Activated B cell treated with CpG ODN at 0.5 μM for 24 hours (primary cell): ENCODE measurements around the gene ABHD17A. TPM values are rescaled to one million over a fixed set of nuclear protein-coding genes. Genes with fewer than 3 reads are reported as not detected.

Source experiments
- ATAC-seq: fragments of 200-7000 bp; cut with Tn5 transposase; one replicate; pipeline ENCODE4 v1.10.0; 2021; ENCODE audit warnings: low read depth, mild to moderate bottlenecking, moderate library complexity
- CTCF ChIA-PET: fragments of 350-600 bp; sonication (Branson Sonifier 250); formaldehyde crosslinking; loops from one replicate; lab custom pipeline; 2021; ENCODE audit warnings: antibody characterized with exemption; lab: Charles Lee
- POLR2A ChIA-PET: fragments of 350-600 bp; sonication (Branson Sonifier 250); formaldehyde crosslinking; loops from one replicate; lab custom pipeline; 2021; ENCODE audit warnings: antibody characterized with exemption; lab: Charles Lee
- DNase-seq: peaks from one replicate; pipeline ENCODE4 v3.0.0; 2022
- H3K27ac Mint-ChIP-seq: one replicate; pipeline ENCODE4 v1.8.0; 2020; ENCODE audit warnings: mixed read lengths
- H3K27me3 Mint-ChIP-seq: one replicate; pipeline ENCODE4 v1.8.0; 2021; ENCODE audit warnings: mixed read lengths
- H3K36me3 Mint-ChIP-seq: one replicate; pipeline ENCODE4 v1.8.0; 2021; ENCODE audit warnings: low read depth, mixed read lengths
- H3K4me1 Mint-ChIP-seq: one replicate; pipeline ENCODE4 v1.8.0; 2021; ENCODE audit warnings: mixed read lengths
- H3K4me3 Mint-ChIP-seq: one replicate; pipeline ENCODE4 v1.8.0; 2020; ENCODE audit warnings: mild to moderate bottlenecking, mixed read lengths
- H3K9me3 Mint-ChIP-seq: one replicate; pipeline ENCODE4 v1.8.0; 2020; ENCODE audit warnings: mixed read lengths
- CTCF ChIP-seq: fragments of 200-600 bp; IDR thresholded peaks from one replicate; pipeline ENCODE4 v1.8.0; 2022; ENCODE audit warnings: antibody characterized with exemption, mild to moderate bottlenecking
- intact Hi-C: fragments of 100-400 bp; cut with micrococcal nuclease; formaldehyde crosslinking; loops from one replicate; pipeline ENCODE4 v1.15.1; 2024
- total RNA-seq: library from RNA; stranded (reverse); gene quantifications from 2 replicates; pipeline ENCODE4 v1.2.3, GENCODE V29; 2022

ABHD17A gene
- total RNA-seq, 1 donor from 2014 or later: 64.3 TPM

- Mint-ChIP-seq H3K27ac (peak overlapping the region; percentile 89), H3K27me3 (no peaks in the 10 kb centered on the region), H3K9me3 (no peaks in the 10 kb centered on the region), H3K36me3 (peaks cover 2% of the 10 kb centered on the region), H3K4me1 (peaks cover 73% of the 10 kb centered on the region), H3K4me3 (peak overlapping the region; percentile 73)
- ATAC-seq (peak; percentile 70), DNase-seq (peak; percentile 62)
- POLR2A ChIA-PET: interaction anchor here (1.0 to 1.6 kb wide), 4 partner anchors 9 to 586 kb away, joined by 3 to 9 read pairs (median 4); partner anchors contain the start of gene CIRBP
- intact Hi-C loops: loop anchor here (10.0 kb wide), 1 partner anchor 760 kb away; no protein-coding TSS in a partner anchor
- no peak for TF ChIP-seq CTCF
- CTCF ChIA-PET: interaction anchor here (1.0 to 1.4 kb wide), 2 partner anchors 9 to 29 kb away, joined by 3 read pairs; no protein-coding TSS in a partner anchor
Observed at GRCh38 chr19:1855040-1855827, 30.1 kb downstream of the ABHD17A start.

GRCh38 chr19:1854542-1855039, 30.7 kb downstream of the ABHD17A start:
- POLR2A ChIA-PET: interaction anchor here (1.0 to 1.4 kb wide), 3 partner anchors 40 to 585 kb away, joined by 3 to 5 read pairs (median 3); partner anchors contain the start of gene CIRBP
- ATAC-seq: no peak
- Mint-ChIP-seq H3K4me3 (peak overlapping the region; percentile 67), H3K27me3 (no peaks in the 10 kb centered on the region), H3K9me3 (no peaks in the 10 kb centered on the region), H3K36me3 (peaks cover 2% of the 10 kb centered on the region), H3K4me1 (peaks cover 75% of the 10 kb centered on the region), H3K27ac (peak overlapping the region; percentile 77)
- DNase-seq: no peak
- CTCF ChIA-PET: interaction anchor here (1.0 to 1.4 kb wide), 2 partner anchors 10 to 29 kb away, joined by 3 read pairs; no protein-coding TSS in a partner anchor
- intact Hi-C loops: loop anchor here (10.0 kb wide), 1 partner anchor 760 kb away; no protein-coding TSS in a partner anchor
- no peak for TF ChIP-seq CTCF

- intact Hi-C loops: loop anchor here (10.0 kb wide), 1 partner anchor 761 kb away; no protein-coding TSS in a partner anchor
Observed at GRCh38 chr19:1854039-1854541, 31.2 kb downstream of the ABHD17A start.

GRCh38 chr19:1853295-1854038, 31.8 kb downstream of the ABHD17A start:
- Mint-ChIP-seq H3K4me1 (peaks cover 72% of the 10 kb centered on the region), H3K9me3 (no peaks in the 10 kb centered on the region), H3K27me3 (no peaks in the 10 kb centered on the region), H3K36me3 (peaks cover 2% of the 10 kb centered on the region), H3K4me3 (peak overlapping the region; percentile 77), H3K27ac (peak overlapping the region; percentile 84)
- intact Hi-C loops: loop anchor here (1.0 to 10.0 kb wide), 2 partner anchors 9 to 761 kb away; no protein-coding TSS in a partner anchor
- ChIA-PET CTCF (no interaction called here), POLR2A (interaction anchor here (0.5 to 0.6 kb wide), 2 partner anchors 267 to 505 kb away, joined by 3 to 4 read pairs; no protein-coding TSS in a partner anchor)
- TF ChIP-seq CTCF: peak; percentile 60
- peak; percentile 47 for ATAC-seq
- DNase-seq: peak; percentile 82

More at GRCh38 chr19:1854039-1854541, 31.2 kb downstream of the ABHD17A start:
- POLR2A ChIA-PET: interaction anchor here (1.2 to 1.4 kb wide), 2 partner anchors 89 to 585 kb away, joined by 3 to 5 read pairs; partner anchors contain the start of gene CIRBP
- no peaks in the 10 kb centered on the region for H3K9me3 Mint-ChIP-seq
- H3K27me3 Mint-ChIP-seq: no peaks in the 10 kb centered on the region
- CTCF ChIA-PET: interaction anchor here (1.4 kb wide), 1 partner anchor 28 kb away, joined by 3 read pairs; no protein-coding TSS in a partner anchor
- no peak for DNase-seq
- ATAC-seq: no peak
- peaks cover 2% of the 10 kb centered on the region for H3K36me3 Mint-ChIP-seq
- no peak overlapping the region for H3K27ac Mint-ChIP-seq
- no peak overlapping the region for H3K4me3 Mint-ChIP-seq
- H3K4me1 Mint-ChIP-seq: peaks cover 72% of the 10 kb centered on the region
- TF ChIP-seq CTCF: no peak
